Stimulated activated CD8-positive, alpha-beta memory T cell treated with anti-CD3 and anti-CD28 coated beads, Interleukin-4, amount 100 ng/mL, for 24 hours (primary cell): ENCODE measurements around the gene DTL.

Experiments used
- DNase-seq: peaks from one replicate; pipeline ENCODE4 v3.0.0-alpha.2; 2020; ENCODE audit warnings: low read depth

Gene DTL

GRCh38 chr1:212129781-212130180 is 94.2 kb downstream of the DTL start:
- DNase-seq = no peak

GRCh38 chr1:212132025-212132424 is 96.5 kb downstream of the DTL start:
- no peak for DNase-seq

- no peak for DNase-seq
Measured at GRCh38 chr1:212133319-212133718, 97.8 kb downstream of the DTL start.

GRCh38 chr1:212135166-212135565 is 99.6 kb downstream of the DTL start:
- DNase-seq = no peak

- no peak for DNase-seq
Measured at GRCh38 chr1:212137854-212138253, 102.3 kb downstream of the DTL start.

GRCh38 chr1:212138457-212138856 is 102.9 kb downstream of the DTL start:
- no peak for DNase-seq

GRCh38 chr1:212139526-212140135 is 104.1 kb downstream of the DTL start:
- DNase-seq = no peak

GRCh38 chr1:212141404-212141803 is 105.9 kb downstream of the DTL start:
- no peak for DNase-seq

- no peak for DNase-seq
Measured at GRCh38 chr1:212142883-212143530, 107.5 kb downstream of the DTL start.

GRCh38 chr1:212147581-212148033 is 112.1 kb downstream of the DTL start:
- no peak for DNase-seq

- DNase-seq = no peak
Measured at GRCh38 chr1:212149566-212149965, 114.0 kb downstream of the DTL start.

GRCh38 chr1:212152308-212152693 is 116.8 kb downstream of the DTL start:
- no peak for DNase-seq

GRCh38 chr1:212152869-212153268 is 117.3 kb downstream of the DTL start:
- no peak for DNase-seq

GRCh38 chr1:212153635-212154034 is 118.1 kb downstream of the DTL start:
- DNase-seq = no peak
